ENCODE results near the gene PPP1R7.
A peak's percentile ranks its signal among the peaks of the same experiment; 100 is the strongest.
"Not testable (repeated sequence)": the region's sequence is repeated elsewhere in the genome, so short reads cannot be mapped to it uniquely, and the experiment has no call there.

The PPP1R7 gene

DNA sequence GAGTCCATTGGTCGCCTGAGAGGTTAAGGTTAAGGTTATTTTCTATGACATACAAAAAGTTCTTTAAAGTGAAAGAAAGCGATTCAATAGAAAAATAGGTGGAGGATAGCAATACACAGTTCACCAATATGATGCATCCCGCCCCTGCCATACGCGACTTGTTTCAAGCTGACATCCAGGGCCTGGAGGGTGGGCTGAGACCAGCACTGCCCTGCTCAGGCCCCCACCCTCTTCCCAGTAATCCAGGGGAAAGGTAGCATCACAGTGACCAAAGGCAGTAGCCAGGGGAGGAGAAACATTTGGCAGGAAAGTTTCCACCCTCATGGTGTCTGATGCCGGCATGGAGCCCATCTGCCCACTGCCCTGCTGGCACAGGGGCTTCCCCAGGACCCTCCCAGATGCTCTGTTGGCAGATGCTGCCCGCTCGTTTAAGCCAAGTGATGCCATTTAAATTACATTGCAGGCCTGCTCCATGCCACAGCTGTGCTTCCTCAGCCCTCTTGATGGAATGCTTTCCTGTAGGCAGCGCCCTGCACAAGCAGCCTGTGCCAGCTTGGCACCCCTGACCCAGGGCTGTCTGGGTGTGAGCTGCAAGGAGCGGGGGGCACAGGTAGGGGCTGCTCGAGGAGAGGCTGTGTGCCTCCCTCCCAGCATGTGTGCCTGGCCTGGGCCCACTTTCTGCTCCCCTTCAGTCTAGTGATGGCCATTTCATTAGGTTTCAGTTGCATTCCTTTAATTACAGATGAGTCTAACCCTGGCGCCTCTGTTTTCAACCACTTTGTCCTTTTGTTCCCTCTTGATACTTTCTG lies 27.5 kb downstream of the PPP1R7 start:
- DNase-seq = no peak

DNA sequence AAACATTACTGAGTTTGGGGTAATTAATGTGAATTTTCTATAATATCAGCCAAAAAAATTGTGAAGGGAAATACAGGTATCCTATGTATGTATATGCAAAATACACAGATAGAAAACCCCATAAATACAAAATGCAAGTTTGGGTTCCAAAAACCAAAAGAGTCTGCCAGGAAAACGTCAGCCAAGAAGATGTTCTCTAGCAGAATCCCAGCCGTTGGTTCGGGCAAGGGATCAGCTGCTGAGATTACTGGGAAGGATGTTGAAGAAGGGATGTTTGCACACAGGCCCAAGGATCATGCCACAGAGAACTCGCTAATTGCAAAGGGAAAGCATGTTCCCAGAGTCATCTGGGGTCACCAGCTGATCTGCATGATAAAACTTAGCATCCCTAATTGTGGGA lies 28.7 kb downstream of the PPP1R7 start:
- no peak for DNase-seq

DNA sequence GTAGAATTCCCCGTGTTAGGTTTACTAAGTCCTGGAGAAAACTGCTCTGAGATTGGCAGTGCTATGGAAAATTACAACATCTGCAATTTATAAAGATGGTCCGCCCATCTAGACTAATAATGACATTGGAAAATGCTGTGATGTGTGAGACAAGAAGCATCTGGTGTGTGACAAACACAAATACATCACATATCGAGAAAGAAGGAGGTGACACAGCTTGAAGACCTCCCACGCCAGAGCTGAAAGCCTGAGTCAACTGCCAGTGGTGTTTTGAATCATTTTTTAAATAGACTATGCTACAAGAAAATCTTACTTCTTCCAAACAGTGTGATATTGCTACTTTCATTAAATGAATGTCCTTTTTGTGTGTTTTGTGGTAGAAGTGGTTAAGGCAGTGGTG lies 29.6 kb downstream of the PPP1R7 start:
- no peak for DNase-seq

DNA sequence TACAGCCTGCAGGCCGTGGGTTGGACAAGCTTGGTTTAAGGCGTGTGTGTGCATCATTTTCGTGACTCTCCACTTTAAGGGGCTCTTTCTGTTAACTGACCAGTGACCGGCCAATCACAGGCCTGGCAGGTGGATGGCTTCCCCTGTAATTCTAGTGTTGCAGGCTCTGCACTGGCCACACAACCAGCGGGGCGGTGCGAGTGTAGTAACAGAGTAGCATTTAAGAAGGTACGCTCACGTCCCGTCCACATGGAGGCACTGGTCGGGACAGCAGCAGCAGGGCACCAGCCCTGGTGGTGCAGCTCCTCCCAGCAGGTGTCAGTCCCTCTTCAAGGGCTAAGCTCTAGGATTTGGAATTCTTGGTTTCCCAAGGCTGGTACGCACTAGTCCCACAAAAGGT lies 30.2 kb downstream of the PPP1R7 start:
- DNase-seq = no peak

DNA sequence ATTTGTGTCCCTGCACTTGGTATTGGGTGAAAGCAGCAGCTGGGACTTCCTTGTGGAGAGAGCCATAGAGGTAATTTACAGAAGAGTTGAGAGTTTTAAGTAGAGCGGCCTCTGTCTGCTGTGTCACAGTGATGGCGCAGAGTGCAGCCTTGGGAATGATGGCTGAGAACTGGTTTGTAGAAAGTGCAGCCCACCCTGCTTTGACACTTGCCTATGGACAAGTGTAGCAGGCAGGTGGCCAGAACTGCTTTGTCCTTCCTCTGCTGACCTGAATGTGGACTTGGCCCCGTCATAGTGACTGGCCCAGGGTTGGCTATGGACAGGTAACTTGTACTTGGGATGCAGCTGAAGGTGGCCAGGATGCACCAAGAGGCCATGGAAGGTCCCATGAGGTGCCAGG lies 31.9 kb downstream of the PPP1R7 start:
- no peak for DNase-seq

DNA sequence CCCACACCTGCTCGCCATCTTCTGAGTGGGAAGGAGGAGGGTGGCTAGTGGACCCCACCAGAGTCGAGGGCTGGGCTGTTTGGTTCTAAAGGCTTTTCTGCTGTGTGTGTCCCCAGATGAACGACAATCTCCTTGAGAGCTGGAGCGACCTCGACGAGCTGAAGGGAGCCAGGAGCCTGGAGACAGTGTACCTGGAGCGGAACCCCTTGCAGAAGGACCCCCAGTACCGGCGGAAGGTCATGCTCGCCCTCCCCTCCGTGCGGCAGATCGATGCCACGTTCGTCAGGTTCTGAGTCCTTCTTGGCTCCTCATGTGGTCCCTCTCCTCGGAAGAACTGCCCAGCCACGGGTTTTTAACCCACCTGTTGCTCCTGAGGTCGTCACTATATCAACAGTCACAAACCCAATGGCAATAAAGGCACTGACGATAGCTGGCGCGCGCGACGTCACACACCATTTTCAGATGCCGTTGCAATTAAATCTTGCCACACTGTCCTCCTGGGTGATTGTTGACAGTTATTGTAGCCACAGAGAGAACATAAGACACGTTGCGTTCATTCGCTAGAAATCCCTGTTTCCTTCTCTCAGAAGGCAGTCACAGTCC lies 32.4 kb downstream of the PPP1R7 start:
- no peak for DNase-seq

DNA sequence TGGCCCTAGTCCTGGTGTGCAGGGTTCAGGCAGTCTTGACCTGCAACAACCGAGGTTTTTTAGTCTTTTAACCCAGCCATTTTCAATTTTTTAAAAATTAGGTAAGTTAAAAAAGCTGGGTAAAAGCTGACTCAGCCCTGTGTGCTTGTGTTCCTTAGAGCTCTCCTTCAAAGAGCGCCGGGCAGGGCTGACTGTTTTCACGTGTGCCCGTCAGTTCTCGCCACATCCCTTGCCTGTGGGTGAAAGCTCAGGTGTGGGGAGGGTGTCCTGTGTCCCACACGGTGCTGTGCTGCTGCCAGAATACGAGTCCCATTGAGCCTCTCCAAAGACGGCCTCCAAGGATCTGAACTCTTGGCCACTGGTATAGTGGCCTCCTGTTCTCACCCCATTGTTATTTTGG lies 33.0 kb downstream of the PPP1R7 start:
- no peak for DNase-seq

DNA sequence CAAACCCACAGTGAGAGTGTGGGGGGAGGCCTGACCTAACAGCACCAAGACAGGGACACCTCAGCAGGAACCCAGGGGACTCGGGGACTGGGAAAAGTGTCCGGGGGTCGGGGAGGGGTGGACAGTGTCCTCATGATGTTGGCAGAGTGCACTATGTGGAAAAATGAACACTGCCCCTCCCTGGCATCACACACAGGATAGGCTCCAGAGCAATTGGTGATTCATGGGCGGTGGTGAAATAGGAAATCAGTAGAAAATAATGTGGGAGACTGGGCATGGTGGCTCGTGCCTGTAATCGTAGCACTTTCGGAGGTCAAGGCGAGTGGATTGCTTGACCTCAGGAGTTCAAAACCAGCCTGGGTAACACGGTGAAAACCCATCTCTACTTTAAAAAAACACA lies 34.6 kb downstream of the PPP1R7 start:
- DNase-seq = no peak

DNA sequence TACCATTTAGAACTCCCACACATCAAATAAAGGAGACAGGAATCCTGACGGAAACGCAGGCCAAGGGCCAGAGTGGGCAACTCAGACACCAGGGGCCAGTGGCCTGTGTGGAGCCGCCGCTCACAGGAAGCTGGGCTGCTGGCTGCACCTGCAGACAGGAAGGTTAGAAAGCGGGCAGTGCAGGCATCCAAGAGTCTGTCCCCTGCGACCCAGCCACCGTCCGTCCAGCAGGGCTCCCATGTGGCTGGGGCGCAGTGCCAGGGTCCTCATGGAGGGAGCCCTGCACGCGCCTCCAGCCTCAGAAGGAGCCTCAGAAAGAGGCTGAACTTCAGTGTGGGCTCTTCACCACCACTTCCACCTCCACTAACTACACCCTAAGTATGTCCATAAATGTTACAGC lies 35.7 kb downstream of the PPP1R7 start:
- no peak for DNase-seq

DNA sequence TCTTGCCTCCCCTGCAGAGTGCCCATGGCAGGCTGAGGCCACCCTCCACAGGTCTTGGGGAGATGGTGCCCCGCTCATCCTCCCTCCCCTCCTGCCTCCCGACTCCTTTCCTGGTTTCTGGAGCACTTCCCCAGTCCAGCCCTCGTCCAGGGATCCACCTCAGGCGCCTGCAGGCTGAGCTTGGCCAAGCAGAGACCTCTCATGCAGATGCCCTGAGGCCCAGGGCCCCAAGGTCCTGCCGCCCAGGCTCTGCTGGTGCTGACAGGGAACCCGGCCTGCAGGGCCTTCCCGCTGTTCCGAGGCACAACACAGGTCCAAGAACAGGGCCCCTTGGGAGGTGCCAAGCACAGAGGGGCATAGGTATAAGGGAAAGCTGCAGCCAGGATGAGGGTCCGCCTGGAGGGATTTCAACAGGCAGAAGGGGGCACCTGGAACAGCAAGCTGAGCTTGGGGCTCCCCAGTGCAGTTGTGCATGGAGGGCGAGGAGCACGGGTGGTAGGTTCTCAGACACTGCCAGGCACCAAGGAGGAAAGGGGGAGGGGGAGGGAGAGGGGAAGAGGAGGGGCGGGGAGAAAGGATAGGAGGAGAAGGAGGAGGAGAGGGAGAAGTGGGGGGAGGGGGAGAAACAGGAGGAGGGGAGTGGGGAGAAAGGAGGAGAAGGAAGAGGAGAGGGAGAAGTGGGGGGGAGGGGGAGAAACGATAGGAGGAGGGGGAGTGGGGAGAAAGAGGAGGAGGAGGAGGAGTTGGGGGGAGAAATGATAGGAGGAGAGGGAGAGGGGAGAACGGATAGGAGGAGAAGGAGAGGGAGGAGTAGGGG lies 37.0 kb downstream of the PPP1R7 start:
- no peak for DNase-seq

DNA sequence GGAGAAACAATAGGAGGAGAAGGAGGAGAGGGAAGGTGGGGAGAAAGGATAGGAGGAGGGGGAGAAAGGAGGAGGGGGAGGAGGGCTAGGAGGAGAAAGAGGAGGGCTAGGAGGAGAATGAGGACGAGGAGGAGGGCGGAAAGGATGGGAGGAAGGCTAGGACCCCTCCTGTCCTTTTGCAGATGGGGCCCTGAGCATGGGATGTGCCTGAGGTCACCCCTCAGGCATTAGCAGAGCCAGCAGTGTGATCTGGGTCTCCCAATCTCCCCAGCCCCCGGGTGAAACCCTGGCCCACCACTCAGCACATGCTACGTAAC lies 37.6 kb downstream of the PPP1R7 start:
- no peak for DNase-seq

DNA sequence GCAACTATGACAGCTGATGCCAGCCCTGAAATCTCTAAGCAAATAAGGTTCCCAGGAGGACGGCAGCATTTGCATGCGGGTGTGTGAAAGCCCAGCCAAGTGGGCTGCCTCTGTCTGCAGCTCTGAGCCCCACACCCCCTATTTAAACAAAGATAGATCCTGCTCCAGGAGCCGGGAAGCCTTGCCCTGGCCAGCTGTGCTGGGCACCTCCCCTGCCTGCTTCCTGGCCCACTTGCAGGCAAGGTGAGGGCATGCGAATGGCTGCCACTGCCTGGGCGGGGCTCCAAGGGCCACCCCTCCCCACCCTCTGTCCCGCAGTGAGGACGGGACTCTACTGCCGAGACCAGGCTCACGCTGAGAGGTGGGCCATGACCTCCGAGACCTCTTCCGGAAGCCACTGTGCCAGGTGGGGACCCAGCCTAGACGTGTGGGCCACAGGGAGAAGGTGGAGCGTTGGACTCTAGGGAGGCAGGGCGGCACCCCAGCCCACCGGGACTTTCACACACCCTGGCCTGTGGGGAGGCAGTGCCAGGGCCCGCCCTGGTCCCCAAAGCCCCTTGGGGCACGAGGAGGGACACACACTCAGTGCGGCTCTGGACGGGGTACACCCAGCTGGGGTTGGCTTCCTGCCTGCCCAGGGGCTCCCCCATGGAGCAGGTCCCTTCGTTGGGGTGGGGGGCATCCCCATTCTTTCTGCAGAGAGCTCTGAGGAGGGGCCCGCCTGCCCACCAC lies 38.3 kb downstream of the PPP1R7 start, which contains the start of gene ANO7:
TSS of gene ANO7 (plus strand) at position 317 of the 732 bp plus-strand sequence. CDS start 1,387 bp downstream, outside the sequence.
- no peak for DNase-seq

DNA sequence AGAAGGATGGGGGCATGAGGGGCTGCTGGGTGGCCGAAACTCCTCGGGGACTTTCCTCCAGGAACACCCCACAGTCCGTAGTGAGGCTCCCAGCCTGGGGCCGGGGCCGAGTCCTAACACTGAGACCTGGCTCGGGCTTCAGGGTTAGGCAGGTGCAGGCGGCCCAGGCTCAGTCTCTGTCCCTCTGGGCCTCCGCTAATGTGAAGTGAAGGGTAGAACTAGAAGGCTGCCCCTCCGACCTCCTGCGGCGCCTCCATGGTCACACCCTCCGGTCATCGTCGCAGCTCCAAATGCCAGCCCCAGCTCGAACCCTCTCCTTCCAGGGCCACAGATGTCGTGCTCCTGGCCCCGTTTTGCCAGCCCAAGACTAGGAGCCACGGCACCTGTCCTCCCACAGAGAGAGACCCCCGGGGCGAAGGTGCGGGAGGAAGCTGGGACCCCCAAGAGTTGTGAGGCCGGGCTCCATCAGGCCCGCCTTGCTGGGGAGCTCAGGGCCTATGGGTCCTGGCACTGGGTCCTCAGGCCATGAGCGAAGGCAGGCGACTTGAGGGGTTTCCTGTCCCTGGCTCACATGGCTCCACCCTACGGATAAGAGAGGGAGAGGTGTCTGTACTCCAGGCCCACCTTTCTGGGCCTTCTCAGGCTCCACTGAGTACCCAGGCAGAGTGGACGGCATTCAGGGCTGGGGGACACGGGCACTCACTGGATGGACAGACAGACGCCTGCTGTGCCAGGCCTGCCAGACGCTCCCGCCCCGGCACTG lies 39.0 kb downstream of the PPP1R7 start:
- DNase-seq = no peak

DNA sequence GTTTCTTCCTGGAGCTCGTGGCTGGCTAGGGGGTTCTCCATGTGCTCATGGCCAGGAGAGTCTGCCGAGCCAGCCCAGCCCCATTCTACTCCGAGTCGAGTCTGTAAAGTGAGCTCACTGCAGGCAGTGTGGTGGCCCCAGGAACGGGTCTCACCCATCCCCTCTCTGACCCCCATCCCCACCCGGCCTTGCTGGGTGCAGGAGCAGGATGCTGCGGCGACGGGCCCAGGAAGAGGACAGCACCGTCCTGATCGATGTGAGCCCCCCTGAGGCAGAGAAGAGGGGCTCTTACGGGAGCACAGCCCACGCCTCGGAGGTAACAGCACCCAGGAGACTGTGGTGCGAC lies 39.6 kb downstream of the PPP1R7 start:
- no peak for DNase-seq

DNA sequence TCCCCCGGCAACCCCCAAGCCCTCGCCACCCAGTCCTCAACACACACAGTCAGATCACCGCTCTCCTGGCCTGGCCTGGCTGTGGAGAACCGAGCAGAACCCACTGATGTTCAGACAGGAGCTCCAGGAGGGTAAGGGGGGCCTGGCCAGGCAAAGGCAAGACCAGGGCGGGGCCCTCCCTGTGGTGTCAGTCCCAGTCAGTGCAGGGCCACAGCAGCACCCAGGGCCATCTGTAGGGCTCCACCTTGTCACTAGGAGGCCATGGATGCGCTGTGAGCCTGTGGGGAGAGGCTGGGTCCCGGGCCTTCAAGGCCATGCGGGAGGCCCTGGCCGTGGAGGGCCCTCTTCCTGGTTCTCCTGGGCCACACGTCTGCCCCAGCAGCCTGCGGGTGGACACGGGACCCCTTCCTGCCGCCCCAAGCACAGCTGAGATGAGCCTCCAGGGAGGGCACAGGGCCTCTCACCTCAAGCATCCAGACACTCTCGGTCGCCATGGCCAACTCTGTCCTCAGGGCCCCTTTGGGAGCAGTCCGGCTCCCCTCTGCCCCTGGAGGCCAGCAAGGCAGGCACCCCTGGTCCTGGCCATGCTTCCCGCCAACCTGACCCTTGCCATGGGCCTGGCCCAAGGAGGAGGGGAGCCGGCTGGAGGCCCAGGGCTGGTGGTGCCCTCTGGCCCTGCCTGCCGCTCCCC lies 40.2 kb downstream of the PPP1R7 start:
- DNase-seq = no peak

DNA sequence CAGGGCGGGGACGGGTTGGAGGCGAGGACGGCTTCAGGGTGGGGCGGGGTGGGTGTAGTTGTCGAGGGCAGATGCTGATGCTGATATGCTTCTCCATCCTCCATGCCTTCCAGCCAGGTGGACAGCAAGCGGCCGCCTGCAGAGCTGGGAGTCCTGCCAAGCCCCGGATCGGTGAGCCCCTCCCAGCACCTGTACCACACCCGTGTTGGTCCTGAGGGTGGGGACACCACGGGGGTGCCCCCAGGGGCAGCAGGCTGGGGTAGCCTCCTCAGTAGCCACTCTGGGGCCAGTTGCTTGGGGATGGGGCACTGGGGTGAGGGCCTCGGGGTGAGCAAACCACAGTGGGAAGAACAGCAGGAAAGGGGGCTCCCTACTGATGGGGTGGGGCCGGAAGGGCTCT lies 40.8 kb downstream of the PPP1R7 start:
- DNase-seq = peak; percentile 48

DNA sequence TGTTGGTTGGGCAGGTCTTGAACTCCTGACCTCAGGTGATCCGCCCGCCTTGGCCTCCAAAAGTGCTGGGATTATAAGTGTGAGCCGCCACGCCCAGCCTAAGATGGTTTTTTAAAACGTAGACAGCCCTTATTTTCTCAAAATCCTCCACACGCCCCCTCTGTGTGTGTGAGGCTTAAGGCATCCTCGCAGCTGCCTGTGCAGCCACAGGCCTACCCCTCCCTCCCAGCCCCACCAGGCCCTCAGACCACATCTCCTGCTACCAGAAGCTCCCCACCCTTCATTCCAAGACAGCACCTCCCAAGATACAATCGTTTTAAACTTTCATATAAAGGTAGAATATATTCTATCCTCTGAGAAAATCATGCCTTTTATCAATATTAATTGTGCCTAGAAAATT lies 43.0 kb downstream of the PPP1R7 start:
- no peak for DNase-seq

DNA sequence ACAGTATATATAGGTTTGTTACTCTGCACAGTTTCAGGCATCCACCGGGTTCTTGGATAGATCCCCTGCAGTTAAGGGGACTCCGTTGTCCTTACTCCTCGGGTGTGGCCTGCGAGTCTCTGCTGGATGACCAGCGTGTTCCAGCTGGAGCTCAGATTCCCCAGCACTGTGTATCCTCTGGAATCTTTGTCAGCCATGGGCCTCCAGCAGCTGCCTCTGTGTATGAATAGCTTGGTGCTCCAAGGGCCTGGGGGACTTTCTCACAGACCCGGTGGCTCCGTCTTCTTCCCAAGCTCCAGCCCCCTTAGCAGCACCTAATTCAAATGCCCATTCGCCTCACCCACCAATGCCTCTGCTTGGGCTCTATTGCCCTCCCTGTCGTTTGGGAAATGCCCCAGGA lies 44.5 kb downstream of the PPP1R7 start:
- DNase-seq = no peak

DNA sequence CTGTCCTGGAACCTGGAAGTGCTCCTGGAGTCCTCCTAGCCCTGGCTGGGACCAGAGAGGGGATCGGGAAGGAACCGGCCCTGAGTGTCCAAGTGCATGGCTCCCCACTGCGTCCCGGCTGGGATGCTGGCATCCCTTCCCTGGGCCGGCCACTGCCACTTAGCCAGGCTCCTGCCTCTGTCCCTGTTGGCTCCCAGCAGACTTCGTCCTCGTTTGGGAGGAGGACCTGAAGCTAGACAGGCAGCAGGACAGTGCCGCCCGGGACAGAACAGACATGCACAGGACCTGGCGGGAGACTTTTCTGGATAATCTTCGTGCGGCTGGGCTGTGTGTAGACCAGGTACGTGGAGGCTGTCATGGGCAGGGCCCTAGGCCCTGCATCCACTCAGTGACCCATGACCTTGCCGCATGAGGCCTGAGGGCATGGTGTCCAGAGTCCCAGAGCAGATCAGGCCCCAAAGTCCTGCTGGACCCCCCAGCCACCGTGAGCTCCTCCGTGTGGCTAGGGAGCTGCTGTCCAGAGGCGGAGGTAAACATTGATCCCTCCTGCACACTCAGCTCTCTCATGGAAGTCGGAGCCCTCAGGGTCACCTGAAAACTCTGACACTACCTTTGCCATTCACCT lies 45.4 kb downstream of the PPP1R7 start:
- DNase-seq = no peak

DNA sequence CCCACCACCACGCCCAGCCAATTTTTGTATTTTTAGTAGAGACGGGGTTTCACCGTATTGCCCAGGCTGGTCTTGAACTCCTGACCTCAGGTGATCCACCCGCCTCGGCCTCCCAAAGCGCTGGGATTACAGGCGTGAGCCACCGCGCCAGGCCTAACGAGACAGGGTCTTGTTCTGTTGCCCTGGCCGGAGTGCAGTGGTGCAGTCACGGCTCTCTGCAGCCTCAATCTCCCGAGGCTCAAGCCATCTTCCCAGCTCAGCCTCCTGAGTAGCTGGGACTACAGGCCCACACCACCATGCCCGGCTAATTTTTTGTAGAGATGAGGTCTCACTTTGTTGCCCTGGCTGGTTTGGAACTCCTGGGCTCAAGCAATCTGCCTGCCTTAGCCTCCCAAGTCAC lies 47.0 kb downstream of the PPP1R7 start:
- not testable (repeated sequence) for DNase-seq

DNA sequence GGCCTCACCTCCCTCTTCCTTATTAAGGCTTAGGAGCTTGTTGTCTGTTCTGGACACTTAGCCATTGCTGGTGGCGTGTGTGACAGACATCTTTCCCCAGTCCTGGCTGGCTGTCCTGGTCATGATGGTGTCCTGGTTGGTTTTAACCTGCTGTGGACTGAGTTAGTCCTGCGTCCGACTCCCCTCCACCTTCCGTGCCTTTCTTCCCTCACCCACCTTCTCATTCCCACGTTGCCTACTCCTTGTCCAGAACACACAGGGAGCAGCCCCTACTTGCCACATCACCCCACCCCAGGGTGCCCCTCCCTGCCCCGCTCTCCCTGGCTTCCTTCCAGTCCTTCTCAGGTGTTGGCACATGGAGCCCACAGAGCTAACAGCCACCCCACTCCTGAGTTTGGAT lies 47.7 kb downstream of the PPP1R7 start:
- no peak for DNase-seq
